Measurements from ENCODE around the gene MEGF11.

MEGF11 gene

GRCh38 chr15:66067687-66068086, 185.9 kb downstream of the MEGF11 start:
- no peak overlapping the region for H3K27ac ChIP-seq
- peaks cover 0 to 25% of the 10 kb centered on the region in 2 donors for H3K27me3 ChIP-seq
- no peaks in the 10 kb centered on the region for H3K9me3 ChIP-seq
- H3K4me1 ChIP-seq = no peaks in the 10 kb centered on the region
- no peak for TF ChIP-seq CTCF (IDR thresholded peaks at IDR 0.05)
- intact Hi-C loops (cut with DNase I; ENCODE audit: low total_unique reads) = no loop called here
- H3K36me3 ChIP-seq = no peaks in the 10 kb centered on the region
- DNase-seq = no peak
- no peak overlapping the region for H3K4me3 ChIP-seq

- intact Hi-C loops (cut with DNase I; ENCODE audit: low total_unique reads) = no loop called here
- Histone ChIP-seq H3K36me3 (no peaks in the 10 kb centered on the region), H3K9me3 (no peaks in the 10 kb centered on the region), H3K27ac (no peak overlapping the region), H3K27me3 (peaks cover 0 to 25% of the 10 kb centered on the region in 2 donors), H3K4me1 (no peaks in the 10 kb centered on the region), H3K4me3 (no peak overlapping the region)
- TF ChIP-seq CTCF (IDR thresholded peaks at IDR 0.05) = no peak
- no peak for DNase-seq
These were observed 187.1 kb downstream of the MEGF11 start for GRCh38 chr15:66066481-66066880.

DNA sequence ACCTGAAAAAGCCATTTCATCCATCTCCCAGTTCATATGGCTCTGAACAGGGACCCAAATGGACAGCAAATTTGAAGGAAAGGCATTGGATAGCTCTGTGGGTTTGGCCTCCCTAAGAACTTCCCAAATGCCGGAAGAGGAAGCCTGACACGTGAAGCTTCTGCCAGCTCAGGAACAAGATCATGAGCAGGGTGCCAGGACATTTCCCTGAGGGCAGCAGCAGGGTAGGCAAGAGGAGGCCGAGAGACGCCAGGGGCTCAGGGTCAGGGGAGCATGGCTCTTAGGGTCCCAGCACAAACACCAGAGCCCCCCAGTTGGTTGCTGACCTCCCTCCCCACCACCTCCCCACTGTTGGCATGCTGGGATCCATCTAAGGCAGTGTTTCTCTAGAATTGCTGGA, 187.5 kb downstream of the MEGF11 start:
- Histone ChIP-seq H3K9me3 (no peaks in the 10 kb centered on the region), H3K27me3 (peaks cover 0 to 29% of the 10 kb centered on the region in 2 donors), H3K4me1 (no peaks in the 10 kb centered on the region), H3K4me3 (no peak overlapping the region), H3K27ac (no peak overlapping the region), H3K36me3 (no peaks in the 10 kb centered on the region)
- no peak for TF ChIP-seq CTCF (IDR thresholded peaks at IDR 0.05)
- no peak for DNase-seq
- intact Hi-C loops (cut with DNase I; ENCODE audit: low total_unique reads) = no loop called here

- Histone ChIP-seq H3K9me3 (no peaks in the 10 kb centered on the region), H3K4me1 (no peaks in the 10 kb centered on the region)
- intact Hi-C loops (cut with DNase I; ENCODE audit: low total_unique reads) = no loop called here
These were observed 188.2 kb downstream of the MEGF11 start for GRCh38 chr15:66065325-66065724.

GRCh38 chr15:66063147-66063546, 190.4 kb downstream of the MEGF11 start:
- Histone ChIP-seq H3K27ac (no peak overlapping the region), H3K4me1 (no peaks in the 10 kb centered on the region), H3K27me3 (peaks cover 0 to 48% of the 10 kb centered on the region in 2 donors), H3K9me3 (no peaks in the 10 kb centered on the region), H3K36me3 (no peaks in the 10 kb centered on the region), H3K4me3 (no peak overlapping the region)
- intact Hi-C loops (cut with DNase I; ENCODE audit: low total_unique reads) = no loop called here
- TF ChIP-seq CTCF (IDR thresholded peaks at IDR 0.05) = no peak
- DNase-seq = no peak

More at GRCh38 chr15:66065325-66065724, 188.2 kb downstream of the MEGF11 start:
- no peak for TF ChIP-seq CTCF (IDR thresholded peaks at IDR 0.05)
- Histone ChIP-seq H3K4me3 (no peak overlapping the region), H3K36me3 (no peaks in the 10 kb centered on the region), H3K27me3 (peaks cover 0 to 35% of the 10 kb centered on the region in 2 donors), H3K27ac (no peak overlapping the region)
- DNase-seq = no peak

GRCh38 chr15:66057089-66057488, 196.5 kb downstream of the MEGF11 start:
- Histone ChIP-seq H3K4me3 (no peak overlapping the region), H3K36me3 (no peaks in the 10 kb centered on the region), H3K9me3 (no peaks in the 10 kb centered on the region), H3K4me1 (no peaks in the 10 kb centered on the region), H3K27ac (no peak overlapping the region), H3K27me3 (peaks cover 0 to 33% of the 10 kb centered on the region in 2 donors)
- TF ChIP-seq CTCF (IDR thresholded peaks at IDR 0.05) = no peak
- intact Hi-C loops (cut with DNase I; ENCODE audit: low total_unique reads) = no loop called here
- DNase-seq = no peak

Data from tibial artery (tissue), 4 donors.